8988T (cell line): ENCODE results near the gene DGKH.

ENCODE experiments used
- DNase-seq: peaks from one replicate; pipeline ENCODE4 v3.0.0; 2011

DGKH gene

GRCh38 chr13:42283574-42283973 lies 235.1 kb downstream of the DGKH start:
- no peak for DNase-seq

DNA sequence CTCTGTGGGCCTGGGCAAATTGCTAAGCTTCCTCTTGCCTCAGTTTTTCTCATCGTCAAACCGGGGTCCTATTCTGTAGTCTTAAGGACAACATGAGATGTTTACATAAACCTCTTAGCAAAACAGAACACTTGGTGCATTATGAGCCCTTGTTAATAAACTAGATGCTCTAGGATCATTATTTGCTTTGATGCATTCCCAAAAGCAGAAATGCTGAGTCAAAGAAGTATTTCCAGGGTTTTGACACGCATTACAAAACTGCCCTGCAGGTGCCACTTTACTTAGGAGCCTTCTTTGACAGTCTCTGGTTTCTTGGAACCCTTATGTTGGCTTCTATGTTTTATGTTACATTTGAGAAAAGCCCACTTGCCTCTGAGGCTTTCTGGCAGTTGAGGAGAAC lies 235.6 kb downstream of the DGKH start:
- no peak for DNase-seq
